HCT116 (cell line): Measurements from ENCODE around the gene INPPL1. TPM values are rescaled to one million over a fixed set of nuclear protein-coding genes. Genes with fewer than 3 reads are reported as not detected.

Source experiments
- ATAC-seq: fragments of 200-7000 bp; cut with Tn5 transposase; 2 replicates; pipeline ENCODE4 v1.9.1; 2020; ENCODE audit warnings: mild to moderate bottlenecking, moderate library complexity
- BruUV-seq: library from RNA; stranded (reverse); fragments of 400-500 nt; replicated peaks from 2 replicates; lab custom pipeline; 2021; lab: Mats Ljungman, UMichigan
- CTCF ChIA-PET: fragments of 300-600 bp; sonication (Branson Sonifier 250); formaldehyde crosslinking; loops from one replicate; lab custom pipeline; 2021; ENCODE audit warnings: antibody characterized with exemption; lab: Charles Lee
- POLR2A ChIA-PET: fragments of 300-600, 350-600 bp; sonication (Branson Sonifier 250); formaldehyde crosslinking; loops from one replicate; lab custom pipeline; 2021; ENCODE audit warnings: antibody characterized with exemption; lab: Charles Lee
- RAD21 ChIA-PET, 2 experiments: fragments of 300-600 bp; sonication (Branson Sonifier 250); formaldehyde crosslinking; loops; one replicate each; lab custom pipeline; 2023; ENCODE audit warnings: low total read pairs in 2 of 2; ENCODE audit not compliant: uncharacterized antibody in 2 of 2, unreplicated experiment in 2 of 2, low non-redundant PET in 1 of 2; lab: Charles Lee
- DNase-seq: peaks from one replicate; pipeline ENCODE4 v3.0.0-alpha.2; 2010; ENCODE audit warnings: low read depth, low spot score
- H2AFZ ChIP-seq: fragments of 200-600 bp; shearing (Covaris generic), sonication (generic); 2 replicates; pipeline ENCODE4 v1.6.1; 2017; ENCODE audit warnings: low read depth, mixed run types, mixed read lengths, antibody characterized with exemption, low read length; ENCODE audit not compliant: poor library complexity, severe bottlenecking
- H3K27ac ChIP-seq: 2 replicates; pipeline ENCODE4 v1.5.1; 2012; ENCODE audit warnings: low read depth, low read length
- H3K27me3 ChIP-seq: fragments of 200-600 bp; sonication (generic); 2 replicates; pipeline ENCODE4 v1.6.1; 2016; ENCODE audit warnings: mixed run types, low read length, mixed read lengths; ENCODE audit not compliant: insufficient read depth
- H3K36me3 ChIP-seq, 2 experiments: fragments of 200-500 bp in 1 of 2; fragments of 200-600 bp in 1 of 2; sonication (Bioruptor generic) in 1 of 2; sonication (generic) in 1 of 2; 2 replicates each; pipeline versions ENCODE4 v1.5.1 to v1.6.1; 2014 to 2016; ENCODE audit warnings: low read length in 2 of 2, inconsistent platforms in 1 of 2, mixed read lengths in 1 of 2, mixed run types in 1 of 2; ENCODE audit not compliant: insufficient read depth in 2 of 2, control insufficient read depth in 1 of 2
- H3K4me1 ChIP-seq, 2 experiments: fragments of 200-600 bp in 1 of 2; sonication (generic) in 1 of 2; 2 replicates each; pipeline versions ENCODE4 v1.5.1 to v1.6.1; 2012 to 2017; ENCODE audit warnings: low read length in 2 of 2, inconsistent platforms in 1 of 2, mild to moderate bottlenecking in 1 of 2, mixed read lengths in 1 of 2, mixed run types in 1 of 2, moderate library complexity in 1 of 2; ENCODE audit not compliant: insufficient read depth in 2 of 2, control insufficient read depth in 1 of 2
- H3K4me2 ChIP-seq: fragments of 200-600 bp; sonication (generic); 2 replicates; pipeline ENCODE4 v1.6.1; 2017; ENCODE audit warnings: mixed run types, low read length, mixed read lengths
- H3K4me3 ChIP-seq, 2 experiments: fragments of 200-600 bp in 1 of 2; sonication (generic) in 1 of 2; replicated peaks in 1 of 2; 2 replicates each; pipeline ENCODE4 v1.5.1; 2011 to 2016; ENCODE audit warnings: low read length in 2 of 2, control low read depth in 1 of 2, low read depth in 1 of 2, mild to moderate bottlenecking in 1 of 2, mixed read lengths in 1 of 2, mixed run types in 1 of 2
- H3K79me2 ChIP-seq: fragments of 200-600 bp; sonication (generic); 2 replicates; pipeline ENCODE4 v1.6.1; 2017; ENCODE audit warnings: mild to moderate bottlenecking, mixed run types, low read length, moderate library complexity, mixed read lengths; ENCODE audit not compliant: insufficient read depth
- H3K9ac ChIP-seq: fragments of 200-600 bp; sonication (generic); 2 replicates; pipeline ENCODE4 v1.6.1; 2016; ENCODE audit warnings: low read length, mixed read lengths
- H3K9me2 ChIP-seq: fragments of 200-600 bp; sonication (generic), shearing (Covaris generic); 2 replicates; pipeline ENCODE4 v1.6.1; 2017; ENCODE audit warnings: mixed run types, mild to moderate bottlenecking, moderate library complexity; ENCODE audit not compliant: insufficient read depth
- H3K9me3 ChIP-seq, 2 experiments: fragments of 200-500 bp in 1 of 2; fragments of 200-600 bp in 1 of 2; sonication (Bioruptor generic) in 1 of 2; sonication (generic) in 1 of 2; 2 replicates each; pipeline ENCODE4 v1.6.1; 2014 to 2017; ENCODE audit warnings: low read length in 2 of 2, mixed read lengths in 2 of 2, inconsistent platforms in 1 of 2, low read depth in 1 of 2, mild to moderate bottlenecking in 1 of 2, mixed run types in 1 of 2, moderate library complexity in 1 of 2; ENCODE audit not compliant: control insufficient read depth in 1 of 2, insufficient read depth in 1 of 2
- H4K20me1 ChIP-seq: fragments of 200-600 bp; sonication (generic), shearing (Covaris generic); 2 replicates; pipeline ENCODE4 v1.6.1; 2017; ENCODE audit warnings: mixed run types, mild to moderate bottlenecking, moderate library complexity; ENCODE audit not compliant: insufficient read depth
- ATF3 ChIP-seq: IDR thresholded peaks from 2 replicates; pipeline ENCODE4 v1.6.1; 2012
- CEBPB ChIP-seq: IDR thresholded peaks from 2 replicates; pipeline ENCODE4 v1.6.1; 2012; ENCODE audit warnings: low read depth
- CTCF ChIP-seq, 3 experiments: fragments of 200-600 bp in 1 of 3; sonication (generic) in 1 of 3; IDR thresholded peaks in 2 of 3; conservative IDR thresholded peaks in 1 of 3; 2 replicates each; pipeline ENCODE4 v1.5.1; 2012 to 2017; ENCODE audit warnings: low read depth in 2 of 3, low read length in 2 of 3, antibody characterized with exemption in 1 of 3, borderline replicate concordance in 1 of 3, control low read depth in 1 of 3, mild to moderate bottlenecking in 1 of 3, mixed read lengths in 1 of 3, mixed run types in 1 of 3, moderate library complexity in 1 of 3; ENCODE audit not compliant: insufficient read depth in 1 of 3
- EZH2 ChIP-seq: fragments of 200-600 bp; sonication (generic); IDR thresholded peaks from 2 replicates; pipeline ENCODE4 v1.6.1; 2017; ENCODE audit warnings: antibody characterized with exemption, mixed run types
- FOSL1 ChIP-seq: IDR thresholded peaks from 2 replicates; pipeline ENCODE4 v1.6.1; 2012; ENCODE audit warnings: low read depth
- JUND ChIP-seq: IDR thresholded peaks from 2 replicates; pipeline ENCODE4 v1.6.1; 2012
- POLR2AphosphoS5 ChIP-seq: IDR thresholded peaks from 2 replicates; pipeline ENCODE4 v1.6.1; 2011; ENCODE audit warnings: mild to moderate bottlenecking, low read depth, low read length, moderate library complexity
- RAD21 ChIP-seq: IDR thresholded peaks from 2 replicates; pipeline ENCODE4 v1.6.1; 2012; ENCODE audit warnings: low read depth, mild to moderate bottlenecking
- SIN3A ChIP-seq: IDR thresholded peaks from 2 replicates; pipeline ENCODE4 v1.6.1; 2012; ENCODE audit warnings: low read depth
- TCF7L2 ChIP-seq: IDR thresholded peaks from 2 replicates; pipeline ENCODE4 v1.7.0; 2011; ENCODE audit warnings: borderline replicate concordance, inconsistent platforms; ENCODE audit not compliant: insufficient read depth, insufficient read length; ENCODE audit errors: extremely low read depth
- ZBTB33 ChIP-seq: IDR thresholded peaks from 2 replicates; pipeline ENCODE4 v1.6.1; 2011; ENCODE audit warnings: mild to moderate bottlenecking, low read length, moderate library complexity; ENCODE audit not compliant: insufficient replicate concordance; ENCODE audit errors: extremely low read depth
- intact Hi-C: fragments of 100-400 bp; cut with micrococcal nuclease; formaldehyde crosslinking; loops from 2 replicates; pipeline ENCODE4 v1.10.0; 2022
- total RNA-seq: library from RNA; stranded (reverse); gene quantifications from one replicate; pipeline ENCODE4 v1.2.1, GENCODE V29; 2021; ENCODE audit not compliant: unreplicated experiment

The INPPL1 gene
- total RNA-seq, 1 experiment from 2014 or later = 132 TPM

- Histone ChIP-seq H3K4me2 (no peak overlapping the region), H3K27me3 (no peaks in the 10 kb centered on the region), H3K79me2 (no peaks in the 10 kb centered on the region), H2AFZ (no peak overlapping the region), H3K9ac (no peak overlapping the region), H3K4me1 (peaks cover 0 to 1% of the 10 kb centered on the region in 2 experiments; a peak in 1 of 4 replicates), H3K4me3 (no peak overlapping the region), H4K20me1 (no peaks in the 10 kb centered on the region), H3K36me3 (peaks cover 9 to 29% of the 10 kb centered on the region in 2 experiments; a peak in 3 of 4 replicates), H3K9me2 (no peaks in the 10 kb centered on the region), H3K27ac (no peak overlapping the region), H3K9me3 (no peaks in the 10 kb centered on the region)
- ChIA-PET CTCF (no interaction called here), RAD21 (no interaction called here), POLR2A (no interaction called here)
- no peak for DNase-seq
- ATAC-seq = no peak
- BruUV-seq = no TSS peak
- intact Hi-C loops = no loop called here
- TF ChIP-seq CTCF (IDR thresholded peaks at IDR 0.05 in 2 of 3, conservative IDR thresholded peaks at IDR 0.05 in 1 of 3; ENCODE audit: borderline replicate concordance in 1 of 3, insufficient read depth in 1 of 3, low read depth in 2 of 3, low read length in 2 of 3) (no peak), ATF3 (no peak), SIN3A (no peak), JUND (no peak), ZBTB33 (no peak), EZH2 (no peak), POLR2AphosphoS5 (no peak), RAD21 (no peak), TCF7L2 (no peak), CEBPB (no peak), FOSL1 (no peak)
Measured at GRCh38 chr11:72232260-72233055, 7.9 kb downstream of the INPPL1 start.
